NCI-H1694 treated with DMSO at 0.1 percent for 48 hours (cell line): Measurements from ENCODE around the gene DGCR2.

Source experiments
- DNase-seq: peaks from one replicate; lab custom pipeline; 2025; lab: John Stamatoyannopoulos, UW

DGCR2 gene

DNA sequence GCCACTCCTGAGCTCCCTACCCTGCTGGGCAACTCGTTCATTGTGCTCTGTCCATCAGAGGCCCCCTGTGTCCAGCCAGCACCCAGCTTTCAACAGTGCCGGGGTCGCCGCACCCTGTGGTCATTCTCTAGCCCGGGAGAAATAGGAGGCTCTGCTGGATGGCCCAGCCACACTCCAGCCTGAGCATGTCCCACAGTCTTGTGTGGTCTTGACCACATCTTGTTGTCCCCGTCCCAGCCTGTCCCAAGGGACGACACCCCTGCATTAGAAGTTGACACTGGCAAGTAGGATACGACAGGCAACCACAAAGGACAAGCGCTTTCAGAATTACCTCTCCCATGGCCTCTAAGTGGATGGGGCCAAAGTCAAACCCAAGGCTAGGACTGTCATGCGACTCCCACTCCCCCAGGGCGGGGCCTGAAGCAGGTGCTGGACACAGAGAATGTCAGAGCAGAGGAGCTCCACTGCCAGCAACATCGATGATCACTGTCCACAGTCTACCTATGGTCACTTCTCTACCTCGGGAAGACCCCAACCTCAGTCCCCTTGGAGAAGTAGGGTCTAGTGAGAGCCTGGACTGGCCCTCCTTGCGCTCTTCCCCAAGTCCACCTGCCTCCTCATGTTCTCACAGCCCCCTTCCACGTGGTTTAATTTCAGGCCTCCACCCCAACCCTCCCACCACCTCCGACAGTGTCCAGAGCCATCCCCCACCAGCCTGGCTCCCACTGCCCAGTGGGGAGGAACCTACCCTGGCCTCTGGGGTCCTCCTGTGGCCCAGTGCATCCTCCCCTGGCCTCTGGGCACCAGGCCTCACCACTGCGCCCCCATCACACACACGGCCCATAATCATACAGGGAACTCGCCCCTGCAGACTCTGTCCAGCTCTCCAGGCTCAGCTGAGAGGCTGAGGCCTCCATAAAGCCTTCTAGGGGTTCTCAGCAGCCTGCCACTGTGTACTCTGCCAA is 4.4 kb upstream of the DGCR2 start:
- DNase-seq, result no peak

DNA sequence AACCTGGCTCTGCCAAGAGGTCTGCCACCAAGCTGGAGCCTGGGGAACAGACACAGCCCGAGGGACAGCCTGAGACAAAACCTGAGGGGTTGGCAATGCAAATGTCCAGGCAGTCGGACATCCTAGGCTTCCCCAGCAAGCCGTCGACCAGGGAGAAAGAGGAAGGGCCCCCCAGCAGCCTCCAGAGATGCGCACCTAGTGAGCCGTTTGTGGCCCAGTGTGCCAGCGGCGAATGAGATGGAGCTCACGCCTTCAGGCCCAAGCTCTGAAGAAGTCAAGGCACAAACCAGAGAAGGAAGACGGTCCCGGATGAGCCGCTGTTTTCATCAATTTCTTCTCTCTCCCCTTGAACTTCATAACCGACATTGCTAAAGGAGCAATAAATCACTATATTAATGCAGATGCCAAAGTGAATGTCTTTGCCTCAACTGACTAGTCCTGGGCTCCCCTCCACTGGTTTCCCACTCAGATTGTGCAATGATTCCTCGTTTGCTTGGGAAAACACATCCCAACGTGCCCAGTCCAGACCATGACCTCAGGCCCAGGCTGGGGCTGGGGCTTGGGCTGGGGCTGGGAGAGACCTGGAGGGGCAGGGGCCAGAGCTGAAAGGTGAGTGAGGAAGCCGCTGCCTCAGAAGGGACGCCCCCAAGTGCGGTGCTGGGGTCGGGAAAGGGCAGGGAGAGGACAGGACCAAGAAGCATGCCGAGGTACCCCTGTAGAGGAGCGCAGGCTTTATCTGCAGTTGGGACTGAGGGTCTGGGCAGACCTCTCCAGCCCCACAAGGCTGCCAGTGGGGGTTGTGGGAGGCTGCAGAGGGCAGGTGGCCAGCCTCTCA is 3.5 kb upstream of the DGCR2 start:
- DNase-seq, result no peak

DNA sequence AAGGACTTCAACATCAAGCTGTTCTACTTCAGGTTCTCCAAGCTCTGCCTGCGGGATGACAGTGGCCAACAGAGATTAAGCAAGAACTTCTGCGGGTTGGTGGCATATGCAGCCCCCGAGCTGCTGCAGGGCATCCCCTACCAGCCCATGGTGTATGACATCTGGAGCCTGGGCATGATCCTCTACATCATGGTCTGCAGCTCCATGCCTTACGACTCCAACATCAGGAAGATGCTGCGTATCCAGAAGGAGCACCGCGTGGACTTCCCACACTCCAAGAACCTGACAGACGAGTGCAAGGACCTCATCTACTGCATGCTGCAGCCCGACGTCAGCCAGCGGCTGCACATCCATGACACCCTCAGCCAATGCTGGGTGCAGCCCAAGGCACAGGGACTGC is 2.8 kb upstream of the DGCR2 start:
- DNase-seq, result no peak

DNA sequence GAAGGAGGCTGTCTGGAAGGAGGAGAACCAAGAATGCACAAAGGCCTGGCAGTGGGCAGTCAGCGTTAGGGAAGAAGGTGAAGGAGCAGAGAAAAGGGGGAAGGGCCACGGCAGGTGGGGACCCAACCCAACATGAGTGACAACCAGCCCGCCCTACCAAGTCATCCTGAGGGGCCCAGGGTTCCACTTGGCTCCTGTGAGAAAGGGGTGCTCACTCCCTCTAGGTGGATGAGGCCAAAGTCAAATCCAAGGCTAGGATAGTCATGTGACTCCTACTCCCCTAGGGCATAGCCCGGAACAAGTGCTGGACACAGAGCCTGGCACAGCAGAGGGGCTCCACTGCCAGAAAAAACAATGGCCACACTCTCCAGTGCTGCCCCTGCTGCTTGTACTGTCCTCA is 2.2 kb upstream of the DGCR2 start:
- DNase-seq, result no peak

DNA sequence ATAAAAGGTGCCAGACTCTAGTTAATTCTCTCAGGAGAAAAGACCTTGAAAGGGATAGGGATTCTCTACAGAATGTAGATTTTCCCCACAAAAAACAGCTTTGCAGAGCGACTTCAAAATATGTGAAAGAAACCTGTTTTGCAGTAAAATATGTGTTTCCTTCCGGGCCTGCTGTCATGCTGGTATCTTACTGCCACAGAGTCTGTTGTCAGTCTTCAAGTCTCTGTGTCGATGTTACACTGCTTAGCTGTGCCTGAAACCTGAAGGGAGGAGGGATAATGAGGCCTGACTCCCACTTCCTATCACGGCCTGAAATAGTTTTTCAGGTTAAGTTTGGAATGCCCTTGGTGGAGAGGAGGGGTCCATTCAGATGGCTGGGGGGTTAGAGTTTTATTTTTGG is 1.7 kb upstream of the DGCR2 start:
- DNase-seq, result no peak

DNA sequence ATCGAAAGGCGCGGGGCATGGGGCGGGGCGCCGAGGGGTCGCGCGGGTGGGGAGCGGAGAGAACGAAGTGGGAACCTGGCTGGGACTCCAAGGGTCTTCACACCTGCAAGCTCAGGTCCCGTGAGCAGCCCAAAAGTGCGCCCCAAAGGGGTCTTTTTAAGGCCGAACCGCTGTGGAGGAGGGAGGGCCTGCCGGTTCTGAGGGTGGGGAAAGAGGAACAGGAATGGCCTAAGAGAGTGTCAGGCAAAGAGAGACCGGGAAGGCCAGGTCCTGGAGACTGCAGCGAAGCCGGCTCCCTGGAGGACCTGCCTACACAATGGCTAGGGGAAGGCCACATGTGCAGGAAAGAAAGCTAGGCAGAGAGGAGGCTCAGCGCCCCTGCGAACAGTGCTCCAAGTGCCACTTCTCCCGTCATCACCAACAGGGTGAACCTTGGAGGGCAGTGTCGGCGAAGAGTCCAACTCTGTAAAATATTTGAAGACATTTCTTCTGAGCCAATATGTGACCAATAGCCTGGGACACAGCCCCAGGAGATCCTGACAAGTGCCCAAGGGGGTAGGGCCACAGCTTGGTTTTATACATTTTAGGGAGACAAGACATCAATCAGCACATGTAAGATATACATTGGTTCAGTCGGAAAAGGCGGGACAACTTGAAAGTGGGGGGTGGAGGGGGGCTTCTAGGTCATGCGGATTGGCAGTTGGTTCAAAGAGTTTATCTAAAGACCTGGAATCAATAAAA is 710 bp upstream of the DGCR2 start:
- no peak for DNase-seq

DNA sequence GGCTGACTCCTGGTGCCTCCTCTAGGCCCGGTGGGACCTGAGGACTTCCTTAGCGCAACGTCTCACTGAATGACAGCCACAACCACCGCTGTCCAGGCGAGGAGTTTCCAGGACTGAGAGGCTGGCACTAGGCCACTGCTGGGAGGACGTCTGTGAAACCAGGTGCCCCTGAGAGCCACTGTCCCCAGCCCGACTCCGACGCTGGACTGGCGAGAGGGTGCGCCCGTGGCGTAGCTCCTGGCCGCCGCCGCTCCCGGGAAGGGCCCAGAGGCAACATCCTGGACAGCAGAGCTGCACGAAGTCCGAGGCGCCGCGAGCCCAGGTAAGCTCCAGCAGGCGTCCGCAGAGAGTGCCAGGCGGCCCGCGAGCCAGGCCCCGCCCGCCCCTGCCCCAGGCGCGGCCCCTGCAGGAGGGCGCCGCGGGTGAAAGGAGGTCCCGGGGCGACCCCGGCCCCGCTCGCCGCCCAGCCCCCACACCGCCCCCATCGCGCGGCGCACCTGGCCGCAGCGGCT is 525 bp downstream of the DGCR2 start:
- DNase-seq, result no peak

DNA sequence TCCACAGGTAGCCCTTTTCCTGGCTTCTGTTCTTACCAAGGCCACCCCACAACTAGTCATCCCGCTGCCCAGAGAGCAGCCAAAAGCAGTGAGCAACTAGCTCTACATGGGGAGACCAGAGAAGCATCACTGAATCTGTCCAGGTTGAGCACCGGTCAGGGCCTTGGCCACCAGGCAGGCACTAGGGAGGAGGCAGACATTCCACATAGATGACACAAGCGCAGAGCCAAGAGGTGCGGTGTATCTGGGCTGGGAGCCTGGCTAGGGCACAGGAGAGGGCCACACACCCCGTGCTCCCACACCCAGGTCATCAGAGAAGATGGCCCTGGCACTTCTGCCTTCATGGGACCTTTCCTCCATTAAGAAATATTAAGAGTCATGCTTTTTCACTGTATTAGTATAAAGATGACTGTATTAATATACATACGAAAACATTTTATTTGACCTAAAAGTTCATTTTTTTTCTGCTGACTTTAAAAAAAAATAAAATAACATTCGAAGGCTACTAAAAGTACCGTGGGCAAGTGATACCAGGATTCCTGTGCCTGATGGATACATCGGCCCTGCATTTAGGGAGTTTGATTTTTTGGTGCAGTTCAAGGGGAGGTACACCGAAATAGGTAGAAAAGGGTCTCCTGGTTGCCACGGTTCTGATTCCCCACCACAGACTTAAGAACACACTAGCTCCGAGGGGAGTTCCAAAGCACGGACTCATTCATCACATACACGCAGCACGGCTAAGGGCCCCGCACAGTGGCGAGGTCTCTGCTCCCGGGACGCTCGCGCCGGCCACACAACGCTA is 1.2 kb downstream of the DGCR2 start:
- DNase-seq, result no peak

DNA sequence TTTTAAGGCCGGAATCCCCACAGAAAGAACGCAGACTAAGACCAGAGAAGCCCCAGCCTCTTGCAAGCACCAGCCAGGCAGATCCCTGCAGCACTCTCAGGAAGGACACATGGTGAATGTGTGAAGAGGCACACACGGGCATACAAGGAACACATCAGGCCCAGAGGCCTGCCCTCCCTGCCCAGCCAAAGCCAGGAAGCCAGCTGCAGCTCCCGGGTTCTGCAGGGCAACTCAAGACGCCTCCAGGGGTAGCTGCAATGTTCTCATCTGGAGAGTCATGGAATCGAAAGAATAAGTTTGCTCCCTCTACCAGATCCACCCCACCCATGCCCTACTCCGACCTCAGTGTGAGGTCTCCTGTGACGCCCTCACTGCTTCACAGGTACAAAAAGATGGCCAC is 2.3 kb downstream of the DGCR2 start:
- no peak for DNase-seq

DNA sequence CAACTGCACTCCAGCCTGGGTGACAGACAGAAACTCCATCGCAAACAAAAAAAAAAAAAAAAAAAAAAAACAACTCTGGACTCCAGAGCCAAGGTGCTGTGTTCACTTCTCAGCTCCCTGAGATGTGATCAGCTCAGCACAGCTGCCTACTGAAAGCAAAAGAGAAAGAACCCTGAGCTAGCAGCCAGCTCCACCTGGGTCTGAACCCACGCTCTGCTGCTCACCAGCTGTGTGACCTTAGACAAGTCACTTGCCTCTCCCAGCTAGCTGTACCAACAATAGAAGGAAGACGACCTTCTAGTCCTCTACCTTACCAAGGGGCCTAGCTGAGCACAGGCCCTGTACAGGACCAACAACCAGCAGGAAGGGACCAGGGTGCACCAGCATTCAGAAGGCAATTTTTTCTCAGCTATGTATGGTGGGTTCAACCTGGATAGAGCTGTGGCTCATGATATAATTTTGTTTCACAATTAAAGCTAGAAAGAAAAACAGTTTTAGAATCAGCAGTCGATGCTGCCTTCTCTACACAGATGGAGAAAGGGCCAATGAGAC is 3.8 kb downstream of the DGCR2 start:
- DNase-seq, result no peak

DNA sequence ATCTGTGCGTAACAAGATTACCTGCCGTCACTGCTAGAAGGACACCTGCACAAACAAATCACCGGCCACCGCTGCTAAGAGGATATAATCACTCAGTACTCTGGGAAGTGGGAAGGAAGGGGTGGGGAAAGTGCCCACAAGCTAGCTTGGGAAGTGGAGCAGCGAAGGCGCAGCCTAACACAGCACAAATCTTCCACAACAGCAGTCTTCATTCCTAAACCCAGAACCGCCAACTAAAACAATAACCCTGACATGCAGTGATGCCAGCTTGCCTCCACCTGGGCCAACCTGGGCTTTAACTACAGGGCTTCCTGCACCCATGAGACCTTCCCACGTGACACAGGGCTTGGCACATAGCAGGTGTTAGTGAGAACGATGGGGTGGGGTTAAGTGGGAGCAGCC is 5.1 kb downstream of the DGCR2 start:
- DNase-seq, result no peak

DNA sequence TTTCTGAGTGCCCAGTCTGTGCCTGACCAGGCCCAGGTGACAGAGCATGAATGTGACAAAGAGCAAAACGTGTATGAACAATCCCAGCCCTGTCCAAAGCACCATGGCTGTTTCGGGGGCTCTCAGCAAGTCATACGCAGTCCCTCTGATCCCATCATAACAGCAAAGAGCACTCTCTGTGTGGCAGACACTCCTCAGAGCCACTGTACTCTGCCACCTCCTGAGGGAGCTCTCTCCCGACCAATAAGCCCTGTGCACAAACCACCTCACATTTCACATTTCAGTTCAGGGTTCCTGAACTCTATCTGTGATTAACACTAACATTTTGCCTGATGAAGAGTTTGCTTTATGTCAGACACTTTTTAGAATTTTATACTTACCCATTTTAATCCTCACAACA is 6.6 kb downstream of the DGCR2 start:
- no peak for DNase-seq

DNA sequence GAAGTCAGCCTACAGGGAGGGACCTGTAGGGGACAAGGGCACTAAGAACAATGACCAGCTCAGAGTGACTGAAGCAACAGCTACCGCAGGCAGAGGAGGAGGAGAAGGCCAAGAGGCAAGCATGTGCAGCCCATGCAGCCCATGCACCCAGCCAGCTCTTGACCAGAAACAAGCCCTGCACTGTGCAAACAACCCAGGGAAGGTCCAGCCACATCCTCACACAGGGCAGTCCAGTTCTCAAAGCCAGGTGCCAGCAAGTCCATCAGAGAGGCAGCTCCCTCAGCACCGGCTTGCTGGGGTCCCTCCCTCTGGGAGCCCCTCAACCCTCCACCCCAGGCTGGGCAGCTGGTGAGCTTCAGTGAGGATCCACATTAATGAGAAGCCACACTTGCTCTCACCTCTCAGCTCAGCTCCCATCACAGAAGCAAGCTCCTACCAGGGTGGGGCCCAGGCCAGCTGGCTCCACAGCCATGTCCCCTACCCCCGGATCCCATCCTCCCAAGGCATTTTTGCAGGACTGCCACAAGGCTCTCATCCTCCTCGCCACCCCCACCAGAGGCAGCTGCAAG is 7.1 kb downstream of the DGCR2 start:
- DNase-seq, result no peak

DNA sequence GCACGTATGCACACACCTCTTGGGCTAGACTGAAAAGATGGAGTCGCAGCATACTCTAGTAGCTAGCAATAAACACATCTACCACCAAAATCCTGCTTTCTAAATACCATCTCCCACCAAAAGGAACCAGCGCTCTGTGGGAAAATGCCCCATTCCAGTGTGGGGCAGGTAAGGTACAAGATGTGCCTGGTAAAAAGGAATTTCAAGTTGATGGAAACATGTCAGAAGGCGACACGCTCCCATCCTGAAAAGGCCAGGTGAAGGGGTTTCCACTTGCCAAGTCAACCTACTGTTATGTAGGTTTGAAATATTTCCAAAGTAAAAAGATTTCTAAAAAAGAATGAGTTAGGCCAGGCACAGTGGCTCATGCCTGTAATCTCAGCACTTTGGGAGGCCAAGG is 8.8 kb downstream of the DGCR2 start:
- DNase-seq, result no peak

DNA sequence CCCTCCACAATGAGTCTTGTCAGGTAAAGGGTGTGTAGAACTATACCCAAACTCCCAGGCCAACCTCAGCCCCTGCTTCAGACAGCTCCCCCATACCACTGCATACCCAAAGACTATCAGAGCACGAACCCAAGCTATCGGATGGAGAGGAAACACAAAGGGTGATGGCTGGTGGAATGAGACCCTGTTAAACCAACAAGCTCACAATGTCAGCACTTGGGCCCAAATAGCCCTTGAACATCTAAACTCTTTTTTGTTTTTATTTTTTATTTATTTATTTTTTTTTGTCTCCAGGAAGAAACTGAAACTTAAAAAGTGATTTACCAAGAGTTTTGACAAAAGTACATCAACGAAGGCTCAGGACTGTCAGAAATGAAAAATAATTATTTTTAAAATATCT is 10.6 kb downstream of the DGCR2 start:
- DNase-seq, result no peak

DNA sequence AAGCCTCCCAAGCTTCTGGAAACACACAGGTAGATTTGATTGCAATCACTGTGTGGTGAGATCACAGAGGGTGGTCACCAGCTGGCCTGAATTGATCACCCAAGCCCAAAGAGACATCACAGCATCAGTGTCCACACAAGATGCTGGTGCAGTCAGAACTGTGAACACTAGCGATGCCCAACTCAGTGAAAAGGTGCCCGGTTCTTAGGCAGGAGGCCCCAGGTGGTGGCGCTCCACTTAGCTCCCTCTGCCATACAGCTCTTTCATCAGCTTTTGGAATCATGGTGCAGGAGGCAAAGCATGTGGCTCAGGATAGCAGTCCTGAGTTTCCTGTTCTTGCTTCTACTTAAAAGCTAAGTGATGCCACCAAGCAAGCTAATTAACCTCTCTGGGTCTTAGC is 11.1 kb downstream of the DGCR2 start:
- no peak for DNase-seq

DNA sequence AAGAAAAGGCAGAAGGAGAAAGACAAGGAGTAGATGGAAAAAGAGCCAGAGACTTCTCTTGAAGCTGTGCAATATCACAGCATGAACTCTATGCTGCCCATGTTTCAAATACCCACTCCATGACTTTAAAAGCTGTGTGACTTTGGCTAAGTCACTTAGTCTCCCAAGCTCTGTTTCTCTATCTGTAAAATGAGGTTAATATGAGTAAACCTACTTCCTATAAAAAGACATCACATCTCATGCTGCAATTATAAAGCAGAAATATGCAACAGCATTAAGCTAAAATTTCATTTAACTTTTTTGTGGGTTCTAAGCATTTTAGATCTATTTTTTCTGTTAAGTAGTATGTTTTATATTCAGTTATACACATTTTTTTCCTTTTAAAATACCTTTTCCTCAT is 11.6 kb downstream of the DGCR2 start:
- DNase-seq, result no peak

DNA sequence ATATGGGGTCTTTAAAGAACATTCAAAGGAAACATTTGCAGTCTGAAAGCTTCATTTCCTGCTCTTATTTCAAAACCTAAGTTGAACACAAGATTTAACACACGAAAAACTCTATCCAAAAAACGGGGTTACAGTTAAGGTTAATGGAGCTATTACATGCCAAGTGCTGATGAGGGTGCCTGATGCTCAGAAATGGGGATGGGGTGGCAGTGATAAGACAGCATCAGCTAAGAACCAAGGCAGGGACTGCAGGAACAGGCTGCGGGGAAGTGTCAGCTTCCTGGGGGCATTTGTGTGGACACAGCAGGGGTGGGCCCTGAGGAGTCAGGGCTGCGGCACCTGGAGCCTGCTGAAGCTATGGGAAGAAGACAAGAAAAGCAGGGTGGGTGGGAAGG is 12.2 kb downstream of the DGCR2 start:
- DNase-seq, result no peak

DNA sequence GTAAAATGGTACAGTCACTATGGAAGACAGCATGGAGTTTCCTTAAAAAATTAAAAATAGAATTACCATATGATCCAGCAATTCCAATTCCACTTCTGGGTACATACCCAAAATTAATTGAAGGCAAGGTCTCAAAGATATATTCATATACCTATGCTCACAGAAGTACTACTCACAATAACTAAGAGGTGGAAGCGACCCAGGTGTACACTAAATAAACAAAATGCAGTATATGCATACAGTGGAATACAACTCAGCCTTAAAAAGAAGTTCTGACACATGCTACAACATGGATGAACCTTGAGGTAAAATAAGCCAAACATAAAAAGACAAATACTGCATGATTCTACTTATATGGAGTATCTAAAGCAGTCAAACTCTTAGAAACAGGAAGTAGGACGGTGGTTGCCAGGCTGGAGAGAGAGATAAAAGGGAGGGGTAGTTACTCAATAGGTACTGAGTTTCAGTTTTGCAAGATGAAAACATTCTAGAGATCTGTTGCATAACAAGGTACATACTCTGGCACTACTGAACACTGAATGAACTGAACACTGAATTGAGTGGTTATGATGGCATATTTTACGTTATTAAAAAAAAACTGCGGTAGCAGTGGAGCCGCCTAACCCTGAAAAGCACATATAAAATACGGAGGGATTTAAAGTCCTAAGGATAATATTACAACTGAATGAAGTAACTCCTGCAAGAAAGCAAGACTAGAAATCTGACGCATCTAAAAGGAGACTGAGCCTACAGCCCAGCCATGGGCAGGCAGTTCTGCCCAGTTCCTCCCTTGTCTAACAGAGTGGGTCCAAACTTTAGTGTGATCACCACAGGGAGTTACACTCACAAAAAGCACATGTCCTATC is 12.8 kb downstream of the DGCR2 start:
- no peak for DNase-seq

DNA sequence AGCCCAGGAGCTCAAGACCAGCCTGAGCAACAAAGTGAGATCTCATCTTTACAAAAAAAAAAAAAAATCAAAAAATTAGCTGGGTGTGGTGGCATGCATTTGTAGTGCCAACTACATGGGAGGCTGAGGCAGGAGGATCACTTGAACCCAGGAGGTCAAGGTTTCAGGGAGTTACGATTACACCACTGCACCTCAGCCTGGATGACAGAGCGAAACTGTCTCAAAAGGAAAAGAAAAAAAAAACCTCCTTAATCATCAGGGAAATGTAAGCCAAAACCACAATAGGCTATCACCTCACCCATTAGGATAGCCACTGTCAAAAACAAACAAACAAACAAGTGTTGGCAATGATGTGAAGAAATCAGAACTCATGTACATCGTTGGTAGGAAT is 13.4 kb downstream of the DGCR2 start:
- DNase-seq, result no peak
